Mammary epithelial cell (primary cell): ENCODE data around the gene TCF12.

Experiments
- CTCF ChIP-seq, 2 donors: IDR thresholded peaks in 1 of 2; conservative IDR thresholded peaks in 1 of 2; 2 replicates each; pipeline ENCODE4 v1.5.1; 2011 to 2012; ENCODE audit warnings: inconsistent platforms in 2 of 2, low read length in 2 of 2, mild to moderate bottlenecking in 2 of 2, control low read depth in 1 of 2, low read depth in 1 of 2; ENCODE audit not compliant: insufficient read depth in 1 of 2; ENCODE audit errors: extremely low read depth in 1 of 2
- EZH2 ChIP-seq: IDR thresholded peaks from 2 replicates; pipeline ENCODE4 v1.6.1; 2012; ENCODE audit warnings: low read length, inconsistent platforms, borderline replicate concordance

GRCh38 chr15:57314221-57314620 lies 395.8 kb downstream of the TCF12 start:
- no peak for TF ChIP-seq CTCF (conservative IDR thresholded peaks at IDR 0.05 in 1 of 2, IDR thresholded peaks at IDR 0.05 in 1 of 2; ENCODE audit: extremely low read depth in 1 of 2, insufficient read depth in 1 of 2, low read depth in 1 of 2, low read length in 2 of 2)
- TF ChIP-seq EZH2, result no peak
